HG03025 (cell line): ENCODE results near the gene IGF2.
"Not testable (repeated sequence)": the region's sequence is repeated elsewhere in the genome, so short reads cannot be mapped to it uniquely, and the experiment has no call there.

Experiments used
- ATAC-seq: cut with Tn5 transposase; IDR thresholded peaks from one replicate; pipeline ENCODE4 v1.9.1; 2021; ENCODE audit warnings: mild to moderate bottlenecking, moderate library complexity; ENCODE audit not compliant: unreplicated experiment, low FRiP score

IGF2 gene

DNA sequence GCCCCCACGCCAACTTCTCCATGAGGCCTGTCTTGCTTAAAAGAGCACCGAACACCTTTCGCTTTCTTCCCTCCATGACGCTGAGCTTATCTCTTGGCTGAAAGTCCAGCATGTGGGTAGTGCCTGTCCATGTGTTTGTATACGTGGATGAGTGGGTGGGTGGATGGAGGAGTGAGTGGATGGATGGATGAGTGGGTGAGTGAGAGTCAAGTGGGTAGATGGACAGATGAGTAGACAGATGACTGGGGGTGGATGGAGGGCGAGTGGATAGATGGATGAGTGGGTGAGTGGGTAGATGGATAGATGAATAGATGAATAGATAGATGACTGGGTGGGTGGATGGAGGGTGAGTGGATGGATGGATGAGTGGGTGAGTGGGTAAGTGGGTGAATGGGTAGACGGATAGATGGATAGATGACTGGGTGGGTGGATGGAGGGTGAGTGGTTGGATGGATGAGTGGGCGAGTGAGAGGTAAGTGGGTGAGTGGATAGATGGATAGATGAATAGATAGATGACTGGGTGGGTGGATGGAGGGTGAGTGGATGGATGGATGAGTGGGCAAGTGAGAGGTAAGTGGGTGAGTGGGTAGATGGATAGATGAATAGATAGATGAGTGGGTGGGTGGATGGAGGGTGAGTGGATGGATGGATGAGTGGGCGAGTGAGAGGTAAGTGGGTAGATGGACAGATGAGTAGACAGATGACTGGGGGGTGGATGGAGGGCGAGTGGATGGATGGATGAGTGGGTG is 14.3 kb downstream of the IGF2 start:
- not testable (repeated sequence) for ATAC-seq

DNA sequence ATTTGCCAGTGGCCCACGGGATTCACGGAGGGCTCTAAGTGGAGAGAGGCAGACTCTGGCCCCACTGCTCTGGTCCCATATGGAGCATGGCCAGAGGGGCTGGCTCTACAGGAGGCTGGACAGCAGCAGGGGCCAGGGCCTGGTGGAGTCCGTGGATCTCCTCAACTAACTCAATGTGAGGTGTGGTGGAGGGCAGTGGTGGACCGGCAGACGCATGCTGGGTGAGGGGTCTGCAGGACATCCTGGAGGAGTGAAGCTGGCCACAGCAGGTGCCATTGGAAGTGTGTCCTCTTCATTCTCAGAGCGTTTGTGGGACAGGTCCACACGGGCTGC is 15.6 kb downstream of the IGF2 start:
- ATAC-seq = no peak

GRCh38 chr11:2122907-2123627 is 16.1 kb downstream of the IGF2 start:
- ATAC-seq = no peak

DNA sequence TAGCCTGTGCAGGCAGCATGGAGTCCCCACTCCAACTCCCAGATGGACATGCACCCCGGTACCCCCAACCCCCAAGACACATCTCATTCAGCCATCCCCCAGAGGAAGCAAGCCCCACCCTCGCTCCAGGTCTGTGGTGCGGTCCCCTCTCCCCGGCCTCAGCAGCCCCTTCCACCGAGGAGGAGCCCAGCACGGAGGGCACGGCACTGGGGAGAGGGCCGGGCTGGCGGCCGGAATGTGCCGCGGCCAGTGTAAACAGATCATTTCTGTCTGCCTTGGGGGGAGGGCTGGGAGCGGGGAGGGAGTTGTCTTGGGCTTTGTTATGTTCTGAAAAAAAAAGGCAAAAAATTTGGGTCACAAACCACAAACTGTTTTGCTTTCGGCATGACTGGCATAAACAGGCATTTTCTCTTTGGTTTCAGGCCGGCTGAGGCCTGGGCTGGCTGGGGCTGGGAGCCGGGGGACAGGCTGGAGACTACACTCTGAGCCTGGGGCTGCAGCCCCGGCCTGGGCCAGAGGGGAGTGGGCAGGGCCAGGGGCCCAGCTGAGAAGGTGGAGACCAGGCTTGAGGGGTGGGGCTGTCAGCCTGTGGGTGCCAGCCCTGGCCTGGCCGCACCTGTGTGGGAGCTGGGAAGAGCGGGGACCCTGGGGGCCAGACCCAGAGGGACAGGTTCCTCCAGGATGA is 16.8 kb downstream of the IGF2 start:
- no peak for ATAC-seq

- ATAC-seq = no peak
Observed at GRCh38 chr11:2121227-2122130, 17.7 kb downstream of the IGF2 start.

DNA sequence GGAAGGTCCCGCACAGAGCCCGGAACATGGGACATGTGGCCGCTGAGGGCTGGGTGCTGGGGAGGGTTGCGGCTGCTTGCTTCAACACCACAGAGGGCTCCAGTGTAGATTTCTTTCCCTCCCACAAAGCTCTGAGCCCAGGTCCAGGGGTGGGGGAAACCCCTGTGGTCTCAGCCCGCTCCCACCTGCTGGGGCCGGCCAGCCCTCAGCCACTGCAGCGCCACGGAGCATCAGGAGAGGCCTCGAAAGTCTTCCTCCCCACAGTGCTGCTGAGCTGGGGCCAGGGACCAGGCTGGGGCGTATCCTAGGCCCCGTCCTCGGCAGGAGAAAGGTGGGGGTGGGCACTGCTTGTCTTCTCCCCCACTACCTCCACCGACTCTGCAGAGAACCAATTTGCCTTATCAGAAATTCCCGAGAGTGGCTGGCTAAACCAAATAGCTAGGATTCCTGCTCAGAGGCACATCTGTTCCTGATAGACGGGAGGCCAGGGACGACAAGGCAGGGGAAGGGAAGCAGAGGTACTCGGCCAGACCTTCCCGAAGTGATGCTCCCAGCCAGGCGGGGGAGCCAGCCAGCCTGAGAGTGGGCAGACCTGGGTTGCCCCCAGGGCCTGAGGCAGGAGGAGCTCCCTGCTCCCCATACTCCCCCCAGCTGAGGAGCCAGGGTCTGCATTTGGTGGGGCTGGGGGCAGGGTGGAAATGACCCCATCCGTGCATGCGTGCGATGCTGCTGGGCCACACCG is 18.7 kb downstream of the IGF2 start:
- no peak for ATAC-seq

DNA sequence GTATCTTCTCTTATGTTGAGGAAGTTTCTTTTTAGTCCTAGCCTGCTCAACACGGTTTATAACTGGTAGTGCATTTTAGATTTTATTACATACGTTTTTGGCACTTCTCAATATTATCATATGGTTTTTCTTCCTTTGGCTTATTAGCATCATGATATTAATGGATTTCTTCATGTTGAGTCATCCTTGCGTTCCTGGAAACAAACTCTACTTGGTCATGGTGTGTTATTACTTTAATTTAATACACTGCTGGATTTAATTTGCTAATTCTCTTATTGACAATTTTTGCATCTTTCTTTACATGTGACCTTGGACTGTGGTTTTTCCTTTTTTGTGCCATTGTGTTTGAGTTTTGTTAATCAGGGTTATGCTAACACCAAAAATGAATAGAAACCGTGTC is 20.5 kb downstream of the IGF2 start:
- no peak for ATAC-seq

- no peak for ATAC-seq
Observed at GRCh38 chr11:2116680-2117079, 22.5 kb downstream of the IGF2 start.

- no peak for ATAC-seq
Observed at GRCh38 chr11:2115308-2115707, 23.9 kb downstream of the IGF2 start.

DNA sequence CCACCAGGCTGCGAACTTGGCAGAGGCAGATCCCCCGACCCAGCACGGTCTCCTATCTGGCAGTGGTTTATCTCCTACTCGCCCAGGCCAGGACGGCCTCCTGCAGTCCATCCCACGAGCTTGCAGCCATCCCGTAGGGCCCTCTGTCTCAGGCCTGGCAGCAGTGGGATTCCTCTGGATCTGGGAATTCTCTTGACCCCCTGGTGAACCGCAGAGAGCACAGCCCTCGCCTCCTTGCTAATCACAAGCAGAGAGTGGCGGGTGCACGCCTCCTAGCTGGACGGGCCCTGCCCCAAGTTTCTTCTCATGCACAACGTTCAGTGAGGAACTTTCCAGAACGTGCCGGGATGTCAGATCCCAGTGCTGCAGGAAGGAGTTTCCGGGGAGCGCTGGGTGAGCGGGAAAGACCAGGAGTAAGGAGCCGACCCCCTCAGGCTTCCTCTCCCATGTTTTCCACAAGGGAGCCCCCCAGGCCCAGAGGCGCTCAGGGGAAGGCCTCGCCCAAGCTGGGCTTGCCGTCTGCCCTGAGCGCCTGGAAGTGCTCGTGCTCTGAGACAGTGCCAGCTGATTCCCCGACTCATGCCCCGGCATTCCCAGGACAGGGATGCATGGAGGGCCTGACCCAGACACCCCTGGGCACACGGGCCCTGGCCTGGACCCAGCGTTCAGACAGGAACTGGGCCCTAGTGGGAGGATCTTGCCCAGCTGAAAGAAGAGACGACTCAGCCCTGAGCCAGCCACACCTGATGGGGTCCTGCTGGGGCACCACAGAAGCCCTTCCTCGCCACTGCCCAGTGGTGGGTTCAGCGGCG is 24.6 kb downstream of the IGF2 start:
- no peak for ATAC-seq

DNA sequence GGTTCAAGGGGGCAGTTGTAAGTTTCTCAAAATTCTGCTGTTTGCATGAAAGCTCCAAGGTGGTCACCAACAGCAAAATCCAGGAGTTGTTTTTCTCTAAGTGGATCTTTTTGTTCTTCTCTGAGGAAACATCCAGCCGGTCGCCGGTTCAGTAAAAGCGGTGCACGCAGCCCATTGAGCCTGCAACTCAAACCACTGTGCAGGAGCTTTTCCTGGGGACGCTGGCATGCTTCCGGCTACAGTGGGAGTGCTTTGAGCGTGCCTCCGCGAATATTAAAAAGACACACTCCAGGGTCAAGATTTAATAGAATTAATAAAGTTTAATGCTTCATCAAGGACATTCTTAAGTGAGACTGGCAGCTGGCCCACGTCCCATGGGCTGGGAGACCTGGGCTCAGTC is 25.4 kb downstream of the IGF2 start:
- no peak for ATAC-seq

GRCh38 chr11:2110521-2110920 is 28.7 kb downstream of the IGF2 start:
- no peak for ATAC-seq

GRCh38 chr11:2109541-2110019 is 29.6 kb downstream of the IGF2 start:
- ATAC-seq = no peak

DNA sequence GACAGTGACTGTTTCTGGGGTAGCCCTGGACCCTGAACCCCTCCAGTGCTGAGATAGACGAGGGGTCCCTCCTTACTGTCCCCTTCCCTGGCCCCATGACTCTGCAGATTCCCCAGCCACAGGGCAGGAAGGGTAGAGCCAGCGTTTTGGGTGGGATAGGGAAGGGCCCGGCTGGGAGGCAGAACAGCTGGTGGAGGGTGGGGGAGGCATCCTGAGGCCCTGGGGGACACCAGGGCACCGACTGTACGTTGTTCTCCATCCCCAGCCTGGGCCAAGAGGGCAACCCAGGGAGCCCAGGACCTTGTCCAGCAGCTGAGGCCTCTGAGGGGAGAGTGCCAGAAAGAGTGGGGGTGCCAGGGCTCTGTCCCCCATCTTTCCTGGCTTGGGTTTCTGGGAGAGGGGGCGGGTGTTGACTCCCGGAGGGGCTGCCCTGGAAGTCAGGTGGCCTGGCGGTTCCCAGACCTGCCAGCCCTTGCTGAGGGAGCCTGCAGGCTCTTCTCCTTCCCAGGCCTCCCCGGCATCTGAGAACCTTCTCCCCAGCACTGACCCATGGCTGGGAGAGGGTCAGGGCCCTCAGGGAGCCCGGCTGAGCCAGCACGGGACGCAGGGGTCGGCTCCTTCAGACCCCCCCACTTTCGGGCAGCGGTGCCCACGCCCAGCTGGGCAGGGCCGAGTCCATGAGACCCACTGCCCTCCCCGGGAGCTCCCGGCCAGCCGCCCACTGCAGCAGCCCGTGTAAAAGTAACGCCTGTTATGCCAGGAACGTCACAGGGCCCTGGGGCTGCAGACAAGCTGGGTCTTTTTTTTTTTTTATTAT is 30.3 kb downstream of the IGF2 start:
- ATAC-seq = no peak

- ATAC-seq = no peak
Observed at GRCh38 chr11:2107941-2108630, 31.1 kb downstream of the IGF2 start.

DNA sequence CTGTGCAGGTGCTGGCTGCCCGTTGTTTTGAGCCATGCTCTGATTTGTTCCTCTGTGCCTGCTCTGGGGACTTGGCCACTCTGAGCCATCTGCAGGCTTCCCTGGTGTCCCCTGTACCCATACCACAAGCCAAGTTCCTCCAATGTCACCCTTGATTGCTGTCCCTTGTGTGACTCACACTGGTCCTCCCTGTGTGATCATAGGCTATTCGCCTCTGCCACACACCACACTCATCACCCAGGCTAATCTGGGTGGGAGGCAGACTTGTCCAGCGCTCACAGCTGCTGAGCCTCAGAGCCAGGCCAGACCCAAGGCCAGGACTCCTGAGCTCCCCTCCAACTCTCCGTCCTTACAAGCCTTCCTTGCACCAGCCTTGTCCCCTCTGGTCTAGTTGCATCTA is 31.7 kb downstream of the IGF2 start:
- no peak for ATAC-seq

DNA sequence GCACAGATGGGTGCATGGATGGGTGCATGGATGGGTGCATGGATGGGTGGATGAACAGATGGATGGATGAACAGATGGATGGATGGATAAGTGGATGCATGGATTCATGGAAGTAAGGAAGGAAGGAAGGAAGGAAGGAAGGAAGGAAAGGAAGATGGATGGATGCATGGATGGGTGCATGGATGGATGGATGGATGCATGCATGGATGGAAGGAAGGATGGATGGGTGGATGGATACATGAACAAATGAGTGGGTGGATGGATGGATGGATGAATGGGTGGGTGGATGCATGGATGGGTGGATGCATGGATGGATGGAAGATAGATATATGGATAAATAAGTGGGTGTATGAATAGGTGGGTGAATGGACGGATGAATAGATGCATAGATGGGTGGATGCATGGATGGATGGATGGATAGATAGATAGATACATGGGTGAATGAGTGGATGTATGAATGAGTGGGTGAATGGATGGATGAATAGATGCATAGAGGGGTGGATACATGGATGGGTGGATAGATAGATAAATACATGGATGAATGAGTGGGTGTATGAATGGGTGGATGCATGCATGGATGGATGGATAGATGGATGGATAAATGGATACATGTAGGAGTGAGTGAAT is 32.5 kb downstream of the IGF2 start:
- no peak for ATAC-seq
